HFF-Myc (cell line): Measurements from ENCODE around the gene NELFB.

Source experiments
- DNase-seq: peaks from one replicate; pipeline ENCODE4 v3.0.0-alpha.2; 2011; ENCODE audit warnings: low read depth; ENCODE audit errors: extremely low read depth
- H3K4me3 ChIP-seq: replicated peaks from 2 replicates; pipeline ENCODE4 v1.5.1; 2011; ENCODE audit warnings: low read depth, mild to moderate bottlenecking, control low read depth, low read length
- CTCF ChIP-seq: IDR thresholded peaks from 2 replicates; pipeline ENCODE4 v1.5.1; 2012; ENCODE audit warnings: mild to moderate bottlenecking, low read depth, low read length, control low read depth; ENCODE audit errors: missing control alignments

Gene NELFB

GRCh38 chr9:137306066-137306849, 51.1 kb downstream of the NELFB start:
- DNase-seq = no peak
- no peak for TF ChIP-seq CTCF
- no peak overlapping the region for H3K4me3 ChIP-seq

- TF ChIP-seq CTCF = no peak
- DNase-seq = no peak
- H3K4me3 ChIP-seq = no peak overlapping the region
Observed at GRCh38 chr9:137306850-137307254, 51.7 kb downstream of the NELFB start.

- TF ChIP-seq CTCF = no peak
Observed at GRCh38 chr9:137307255-137308056, 52.3 kb downstream of the NELFB start.

GRCh38 chr9:137308057-137308619, 53.0 kb downstream of the NELFB start:
- TF ChIP-seq CTCF = no peak
- no peak for DNase-seq
- no peak overlapping the region for H3K4me3 ChIP-seq

More at GRCh38 chr9:137307255-137308056, 52.3 kb downstream of the NELFB start:
- no peak for DNase-seq
- no peak overlapping the region for H3K4me3 ChIP-seq

GRCh38 chr9:137309368-137310188, 54.5 kb downstream of the NELFB start:
- no peak overlapping the region for H3K4me3 ChIP-seq
- no peak for DNase-seq
- TF ChIP-seq CTCF = no peak

GRCh38 chr9:137310189-137311052, 55.3 kb downstream of the NELFB start:
- TF ChIP-seq CTCF = no peak
- H3K4me3 ChIP-seq = no peak overlapping the region
- no peak for DNase-seq
